HFF-Myc (cell line): ENCODE results near the gene ALPI.

Experiments used
- DNase-seq: peaks from one replicate; pipeline ENCODE4 v3.0.0-alpha.2; 2011; ENCODE audit warnings: low read depth; ENCODE audit errors: extremely low read depth
- H3K4me3 ChIP-seq: replicated peaks from 2 replicates; pipeline ENCODE4 v1.5.1; 2011; ENCODE audit warnings: low read depth, mild to moderate bottlenecking, control low read depth, low read length
- TF ChIP-seq, protein P1 (sequence below): IDR thresholded peaks from 2 replicates; pipeline ENCODE4 v1.5.1; 2012; ENCODE audit warnings: mild to moderate bottlenecking, low read depth, low read length, control low read depth; ENCODE audit errors: missing control alignments

Gene ALPI

DNA sequence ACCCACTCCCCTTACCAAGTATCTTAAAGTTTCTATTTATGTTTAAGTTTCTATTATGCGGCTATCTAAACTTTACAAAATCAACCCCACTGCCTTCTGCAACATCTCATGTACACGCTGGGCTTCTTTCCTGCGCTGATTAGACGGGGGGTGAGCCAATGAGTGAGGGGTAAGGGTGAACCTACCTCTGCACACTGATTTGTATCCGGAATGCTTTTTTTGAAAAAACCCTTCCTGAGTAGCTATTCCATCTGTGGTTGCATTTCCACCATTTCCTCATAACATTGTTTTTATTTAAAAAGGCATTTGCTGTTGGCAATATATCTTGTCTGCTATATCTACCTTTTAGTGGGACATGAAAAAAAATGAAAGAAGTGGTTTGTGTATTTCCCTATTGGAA, 43.0 kb upstream of the ALPI start:
- TF ChIP-seq, protein P1, sequence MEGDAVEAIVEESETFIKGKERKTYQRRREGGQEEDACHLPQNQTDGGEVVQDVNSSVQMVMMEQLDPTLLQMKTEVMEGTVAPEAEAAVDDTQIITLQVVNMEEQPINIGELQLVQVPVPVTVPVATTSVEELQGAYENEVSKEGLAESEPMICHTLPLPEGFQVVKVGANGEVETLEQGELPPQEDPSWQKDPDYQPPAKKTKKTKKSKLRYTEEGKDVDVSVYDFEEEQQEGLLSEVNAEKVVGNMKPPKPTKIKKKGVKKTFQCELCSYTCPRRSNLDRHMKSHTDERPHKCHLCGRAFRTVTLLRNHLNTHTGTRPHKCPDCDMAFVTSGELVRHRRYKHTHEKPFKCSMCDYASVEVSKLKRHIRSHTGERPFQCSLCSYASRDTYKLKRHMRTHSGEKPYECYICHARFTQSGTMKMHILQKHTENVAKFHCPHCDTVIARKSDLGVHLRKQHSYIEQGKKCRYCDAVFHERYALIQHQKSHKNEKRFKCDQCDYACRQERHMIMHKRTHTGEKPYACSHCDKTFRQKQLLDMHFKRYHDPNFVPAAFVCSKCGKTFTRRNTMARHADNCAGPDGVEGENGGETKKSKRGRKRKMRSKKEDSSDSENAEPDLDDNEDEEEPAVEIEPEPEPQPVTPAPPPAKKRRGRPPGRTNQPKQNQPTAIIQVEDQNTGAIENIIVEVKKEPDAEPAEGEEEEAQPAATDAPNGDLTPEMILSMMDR, result no peak
- no peak overlapping the region for H3K4me3 ChIP-seq
- no peak for DNase-seq

DNA sequence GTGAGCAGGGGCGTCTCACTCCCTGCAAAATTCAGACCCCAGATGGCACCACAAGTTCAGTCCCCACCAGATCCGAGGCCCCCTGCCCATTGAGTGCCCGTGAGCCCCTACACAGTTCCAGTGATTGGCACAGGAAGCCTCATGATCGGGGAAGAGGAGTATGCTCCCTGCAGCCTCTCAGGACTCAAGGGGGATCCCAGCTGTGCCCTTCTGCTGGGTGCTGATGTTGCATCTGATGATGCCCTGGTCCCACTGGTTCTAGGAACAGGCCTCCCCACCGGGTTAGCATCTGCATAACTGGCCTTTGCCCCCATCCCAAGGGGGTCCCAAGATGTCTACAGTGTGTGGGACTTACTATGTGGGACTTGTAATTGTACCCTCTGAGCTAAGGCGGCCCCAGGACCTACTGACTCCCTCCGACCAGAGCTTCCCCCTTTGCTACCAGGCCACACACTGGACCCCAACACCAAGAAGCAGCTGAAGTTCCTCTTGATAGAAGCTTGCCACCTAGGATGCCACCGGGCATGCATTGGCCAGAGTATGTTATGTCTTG, 40.7 kb upstream of the ALPI start:
- TF ChIP-seq, protein P1, result no peak
- DNase-seq, result no peak
- no peak overlapping the region for H3K4me3 ChIP-seq

DNA sequence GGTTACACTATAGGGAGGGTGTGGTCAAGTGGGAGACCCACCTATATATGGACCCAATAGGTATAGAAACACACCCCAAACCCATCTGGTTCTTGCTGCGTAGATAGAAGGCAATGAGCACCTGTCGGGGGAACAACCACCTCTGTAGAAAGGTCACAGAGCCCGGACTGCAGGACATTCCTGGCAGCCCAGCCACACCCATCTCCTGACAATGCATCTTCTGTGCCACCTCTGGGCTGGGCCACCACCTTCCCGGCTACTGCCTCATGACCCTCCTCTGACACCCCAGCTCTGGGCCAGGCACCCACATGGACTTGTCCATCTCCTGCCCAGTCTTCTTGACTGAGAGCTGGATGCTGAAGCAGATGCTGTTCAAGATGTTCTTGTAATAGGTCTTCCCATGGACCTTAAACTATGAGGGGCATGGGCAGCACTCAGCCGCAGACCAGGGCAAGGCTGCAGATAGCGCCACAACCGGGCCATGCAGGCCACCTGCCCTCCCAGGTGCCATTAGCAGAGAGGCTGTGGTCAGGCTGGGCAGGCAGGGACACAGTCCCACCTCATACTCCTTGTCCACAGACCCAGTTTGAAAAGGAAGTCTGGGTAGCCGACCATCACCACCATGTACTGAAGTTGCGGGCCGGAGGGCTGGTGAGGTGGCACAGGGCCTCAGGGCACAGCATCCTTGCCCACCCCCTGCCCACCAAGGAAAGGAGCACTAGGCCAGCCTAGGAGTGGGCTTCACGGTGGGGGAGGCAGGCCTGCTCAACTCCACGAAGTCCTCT, 40.0 kb upstream of the ALPI start:
- DNase-seq, result no peak
- TF ChIP-seq, protein P1, result no peak
- no peak overlapping the region for H3K4me3 ChIP-seq

DNA sequence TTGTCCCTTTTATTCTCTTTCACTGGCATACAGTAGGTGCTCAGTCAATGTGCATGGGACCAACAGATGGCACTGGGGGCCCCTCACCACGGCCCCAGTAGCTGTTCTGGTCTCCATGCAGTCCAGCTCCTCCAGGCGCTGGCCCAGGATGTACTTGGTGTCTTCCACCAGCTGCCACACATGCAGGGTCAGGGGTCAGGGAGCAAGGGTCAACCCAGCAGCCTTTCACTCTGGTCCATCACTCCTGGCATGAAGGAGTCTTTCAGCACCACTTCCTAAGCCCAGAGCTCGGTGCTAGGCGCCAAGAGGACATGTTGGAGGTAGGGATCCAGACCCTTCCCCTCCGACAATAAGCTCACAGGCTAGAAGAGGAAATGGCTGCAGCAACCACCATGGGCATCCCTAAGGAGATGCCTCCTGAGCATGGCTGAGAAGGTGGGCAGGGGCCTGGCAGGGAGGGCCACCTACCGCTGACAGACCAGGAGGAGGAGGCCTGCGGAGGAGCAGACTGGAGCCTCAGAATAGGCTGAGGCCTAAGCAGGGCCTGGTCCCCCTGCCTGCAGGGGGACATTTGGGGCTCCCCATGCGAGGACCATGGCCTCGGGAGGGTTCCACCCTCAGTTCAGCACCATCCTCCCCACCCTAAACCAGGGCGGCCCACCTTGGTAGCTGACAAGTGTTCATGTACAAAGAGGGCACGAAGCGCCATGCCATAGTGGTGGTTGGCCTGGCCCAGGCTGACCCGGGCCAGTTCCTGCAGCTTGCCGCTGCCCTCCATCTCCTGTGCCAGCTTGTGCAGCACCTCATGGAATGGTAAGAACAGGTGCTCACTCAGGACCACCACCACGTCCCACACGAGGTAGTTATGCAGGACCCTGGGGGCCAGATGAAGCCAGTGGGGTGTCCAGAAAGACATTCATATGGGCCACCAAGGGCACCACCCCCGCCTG, 39.2 kb upstream of the ALPI start:
- TF ChIP-seq, protein P1, result no peak
- no peak overlapping the region for H3K4me3 ChIP-seq
- no peak for DNase-seq

DNA sequence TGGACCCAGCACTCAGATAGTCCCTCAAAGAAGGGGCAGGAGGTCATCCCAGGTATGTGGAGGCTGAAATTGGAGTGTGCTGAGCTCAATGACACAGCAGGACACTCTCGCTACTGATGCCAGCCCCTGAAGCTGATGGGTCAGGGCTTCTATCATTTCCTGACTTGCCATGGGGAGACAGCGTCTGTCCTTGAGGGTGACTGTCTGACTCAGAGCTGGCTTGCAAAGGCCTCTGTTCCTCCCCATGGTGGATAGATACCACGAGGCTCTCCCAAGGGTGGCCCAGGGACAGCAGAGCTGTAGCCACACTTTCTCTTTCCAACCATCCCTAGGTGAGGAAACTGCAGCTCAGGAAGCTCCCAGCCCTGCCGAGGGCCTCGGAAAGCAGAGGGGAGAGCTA, 38.5 kb upstream of the ALPI start:
- no peak for DNase-seq
- no peak overlapping the region for H3K4me3 ChIP-seq
- TF ChIP-seq, protein P1, result no peak

DNA sequence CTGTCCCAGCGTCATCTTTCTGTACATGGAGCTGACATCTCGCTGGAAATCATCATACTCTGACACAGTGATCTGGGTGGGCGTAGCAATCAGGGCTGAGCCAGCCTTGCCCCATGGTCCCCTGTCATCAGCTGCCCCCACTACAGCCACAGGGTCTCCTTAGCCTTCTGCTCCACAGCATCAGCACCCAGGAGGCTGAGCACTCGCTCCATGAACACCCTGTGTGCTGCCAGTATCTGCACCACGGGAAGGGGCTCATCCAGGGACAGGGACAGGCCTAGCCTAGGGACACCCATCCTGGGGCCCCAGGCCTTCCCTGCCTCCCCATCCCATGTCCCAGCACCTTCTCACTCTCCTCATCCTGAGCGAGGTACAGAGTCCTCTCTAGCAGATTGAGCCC, 37.9 kb upstream of the ALPI start:
- TF ChIP-seq, protein P1, result no peak
- no peak overlapping the region for H3K4me3 ChIP-seq
- no peak for DNase-seq
